Islet precursor cell (in vitro differentiated cells): Measurements from ENCODE around the gene PAGE2B.
"Not testable (repeated sequence)": the region's sequence is repeated elsewhere in the genome, so short reads cannot be mapped to it uniquely, and the experiment has no call there.

ENCODE experiments used
- DNase-seq: peaks from one replicate; pipeline ENCODE4 v3.0.0-alpha.2; 2018

The PAGE2B gene, protein sequence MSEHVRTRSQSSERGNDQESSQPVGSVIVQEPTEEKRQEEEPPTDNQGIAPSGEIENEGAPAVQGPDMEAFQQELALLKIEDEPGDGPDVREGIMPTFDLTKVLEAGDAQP

DNA sequence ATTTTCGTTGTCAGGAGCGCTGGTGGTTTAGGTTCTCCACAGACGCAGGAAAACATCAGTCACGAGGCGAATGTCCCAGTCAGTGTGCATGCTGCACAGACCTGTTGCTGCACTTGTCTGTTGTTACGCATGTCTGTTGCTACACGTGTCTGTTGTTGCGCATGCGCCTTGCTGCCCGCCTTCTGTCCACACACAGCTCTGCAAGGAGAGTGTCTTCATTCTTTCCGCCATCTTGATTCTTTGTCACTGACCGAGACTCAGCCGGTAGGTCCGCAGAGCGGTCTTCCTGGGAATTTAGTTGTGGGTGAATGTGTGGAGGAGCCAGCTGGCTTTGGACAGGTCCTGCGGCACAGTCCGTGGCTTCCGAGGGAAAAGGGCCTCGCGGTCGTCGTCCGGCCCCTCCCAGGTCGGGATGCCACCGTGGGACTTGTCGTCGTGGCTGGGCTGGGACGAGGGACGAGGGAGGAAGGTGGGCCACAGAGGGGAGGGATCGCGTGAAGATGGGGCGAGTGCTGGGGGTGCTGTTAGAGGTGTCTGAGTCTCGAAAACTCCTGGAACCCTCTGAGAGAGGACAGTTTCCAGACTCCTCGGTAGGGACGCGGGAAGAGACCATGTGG lies at the start of gene PAGE2B:
Gene PAGE2B (plus strand): TSS at position 180 of the 617 bp plus-strand sequence. CDS start 1,012 bp downstream, outside the sequence.
- DNase-seq, result no peak

- no peak for DNase-seq
These were observed 48.7 kb upstream of the PAGE2B start for GRCh38 chrX:55026143-55026542.

DNA sequence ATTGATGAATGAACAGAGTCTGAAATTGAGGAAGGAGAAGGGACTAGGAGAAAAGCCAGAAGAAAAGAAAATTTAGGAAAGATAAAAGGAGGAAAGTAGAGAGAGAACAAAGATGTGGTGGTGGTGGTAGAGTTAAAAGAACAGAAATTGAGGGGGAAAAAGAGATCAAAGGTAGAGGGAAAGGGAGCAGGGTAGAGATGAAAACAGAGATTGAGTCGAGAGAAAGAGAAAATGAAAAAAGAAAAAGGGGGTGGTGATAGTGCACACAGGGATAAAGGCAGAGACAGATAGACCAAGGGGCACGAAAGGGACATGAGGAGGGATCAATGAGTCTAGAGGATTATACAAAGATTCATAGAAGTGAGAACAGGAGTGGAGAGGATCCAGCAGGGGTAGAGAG lies 48.0 kb upstream of the PAGE2B start:
- DNase-seq, result no peak

DNA sequence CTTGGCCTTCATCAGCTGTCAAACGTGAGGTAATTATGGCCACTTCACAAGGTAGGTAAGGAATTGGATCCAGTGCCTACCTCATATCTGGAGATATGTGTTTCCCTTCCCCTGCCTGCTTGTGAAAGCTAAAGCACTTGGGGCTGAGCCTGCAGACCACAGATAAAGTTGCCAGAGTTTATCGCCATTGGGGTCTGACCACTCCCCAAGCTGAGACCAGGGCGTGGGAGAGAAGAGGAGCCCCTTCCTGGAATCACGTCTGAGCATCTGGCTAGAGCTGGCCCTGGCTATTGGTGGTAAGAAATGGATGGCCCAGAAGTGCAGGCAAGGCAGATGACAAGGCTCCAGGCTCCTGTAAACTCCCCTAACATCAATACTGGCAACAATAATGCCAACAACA lies 46.8 kb upstream of the PAGE2B start:
- DNase-seq, result no peak

GRCh38 chrX:55028611-55029010 lies 46.2 kb upstream of the PAGE2B start:
- DNase-seq, result no peak

- no peak for DNase-seq
These were observed 45.5 kb upstream of the PAGE2B start for GRCh38 chrX:55029291-55029690.

DNA sequence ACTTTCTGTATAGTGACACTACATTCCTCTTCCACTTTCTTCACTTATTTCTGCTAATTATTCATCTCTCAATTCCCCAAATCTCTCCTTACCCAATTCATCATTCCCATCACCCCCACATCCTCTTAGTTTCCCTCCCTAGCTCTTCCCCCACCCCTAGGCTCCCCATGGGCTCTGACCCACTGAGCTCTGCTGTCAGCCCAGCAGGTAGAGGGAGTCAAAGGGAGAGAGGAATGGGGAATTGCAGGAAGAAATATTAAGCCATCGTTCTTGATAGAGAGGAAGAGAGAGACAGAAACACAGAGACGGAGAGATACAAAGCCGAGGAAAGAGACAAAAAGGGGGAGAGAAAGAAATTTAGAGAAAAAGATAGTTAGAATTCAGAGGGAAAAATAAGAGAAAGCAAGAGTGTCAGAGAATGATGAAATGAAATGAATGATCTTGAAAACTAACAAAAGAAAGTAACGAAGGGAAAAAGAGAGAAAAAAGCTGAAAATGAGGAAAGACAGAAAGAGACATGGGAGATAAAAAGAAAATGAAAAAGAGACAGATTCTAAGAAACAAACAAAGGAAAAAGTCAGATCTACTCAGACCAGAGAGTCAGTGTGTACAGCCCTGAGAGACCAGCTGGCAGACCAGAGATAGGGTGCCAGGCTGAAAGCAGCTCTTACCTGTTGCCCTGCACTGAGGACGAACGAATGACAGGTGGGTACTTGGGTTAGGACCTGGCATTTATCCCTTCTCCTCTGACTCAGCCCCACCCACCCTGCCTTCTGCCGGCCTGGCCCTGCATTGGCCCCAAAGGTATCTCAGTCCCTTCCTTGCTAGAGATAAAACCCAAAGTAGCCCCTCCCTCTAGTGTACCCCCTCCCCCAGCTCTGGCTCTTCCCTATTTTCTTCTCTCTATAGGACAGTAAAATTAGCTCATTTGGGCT lies 44.3 kb upstream of the PAGE2B start, which contains the start of gene ALAS2:
Gene ALAS2 (minus strand): TSS at position 707 of the 935 bp plus-strand sequence. CDS start 4,977 bp downstream, outside the sequence.
- no peak for DNase-seq

- DNase-seq, result no peak
These were observed 41.4 kb upstream of the PAGE2B start for GRCh38 chrX:55033429-55033828.

DNA sequence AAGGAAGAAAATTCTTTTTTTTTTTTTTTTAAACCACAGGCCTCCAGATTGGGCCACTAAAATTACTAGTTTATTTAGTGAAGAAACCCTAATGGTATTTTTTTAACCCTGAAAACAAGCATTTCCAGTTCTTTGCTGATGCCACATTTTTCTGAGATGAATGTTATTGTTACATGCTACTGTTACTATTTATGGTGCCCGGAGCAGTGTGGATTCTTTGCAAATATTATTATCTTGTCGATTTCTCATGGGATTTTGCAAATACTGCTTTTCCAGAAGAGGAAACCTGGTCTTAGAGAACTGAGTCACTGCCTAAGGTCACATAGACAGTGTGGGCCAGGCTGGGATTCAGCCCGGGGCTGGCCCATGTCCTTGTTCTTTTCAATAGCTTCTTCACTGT lies 35.4 kb upstream of the PAGE2B start:
- DNase-seq, result no peak

DNA sequence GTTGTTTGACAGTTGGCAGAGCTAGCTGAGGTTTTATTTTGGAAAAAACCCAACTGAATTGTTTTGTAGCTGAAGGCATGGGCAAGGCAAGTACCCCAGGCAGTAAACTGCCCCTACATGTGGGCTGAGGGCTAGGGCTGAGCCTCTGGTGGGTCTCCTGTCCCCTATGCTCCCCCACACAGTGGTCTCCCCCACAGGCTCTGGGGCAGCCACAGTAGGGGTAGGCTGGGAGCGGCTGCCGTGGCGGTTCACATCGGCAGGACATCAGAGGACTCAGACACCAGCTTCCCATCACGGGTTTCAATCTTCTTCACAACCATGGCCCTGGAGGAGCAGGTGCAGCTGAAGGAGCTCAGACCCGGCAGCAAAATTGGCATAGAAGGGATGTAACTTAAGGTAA lies 33.3 kb upstream of the PAGE2B start:
- DNase-seq, result no peak

GRCh38 chrX:55050599-55050998 lies 24.2 kb upstream of the PAGE2B start:
- not testable (repeated sequence) for DNase-seq

DNA sequence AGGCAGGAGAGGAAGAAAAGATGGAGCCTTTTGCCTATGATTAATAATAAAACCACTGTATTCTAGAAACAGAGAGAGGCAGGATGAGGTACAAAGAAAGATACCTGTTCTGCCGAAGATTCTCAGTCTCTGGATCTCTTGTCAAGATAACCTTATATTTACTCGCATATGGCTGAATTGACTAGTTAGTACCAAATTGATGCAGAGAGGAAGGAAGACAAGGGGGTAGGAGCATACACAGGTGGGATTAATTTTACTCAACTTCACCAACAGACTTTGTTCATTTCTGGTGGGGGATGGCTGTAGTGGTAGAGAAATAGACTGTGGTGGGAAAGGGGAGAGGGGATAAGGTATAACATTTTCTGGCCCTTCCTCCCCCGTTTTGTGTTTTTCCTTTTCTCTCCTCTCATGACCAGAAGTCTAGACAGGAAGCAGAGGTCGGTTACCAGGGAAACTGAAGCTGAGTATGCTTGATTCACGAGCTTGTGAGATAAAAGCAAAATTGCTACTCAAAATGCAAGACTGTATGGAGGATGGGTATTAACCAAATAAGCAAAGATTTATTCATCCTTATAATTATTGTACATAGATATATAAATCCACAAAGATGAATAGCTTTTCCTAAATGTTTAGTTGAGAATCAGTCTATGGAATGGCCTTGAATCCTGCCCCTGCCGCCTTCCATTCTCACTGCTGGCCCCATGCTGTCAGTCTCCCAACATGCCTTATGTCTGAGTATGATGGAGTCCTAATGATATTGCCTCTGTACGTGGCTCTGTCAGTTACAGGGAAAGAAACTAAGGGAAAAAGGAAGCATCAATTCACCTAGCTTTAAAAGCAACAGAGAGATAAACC lies 17.8 kb upstream of the PAGE2B start:
- no peak for DNase-seq

DNA sequence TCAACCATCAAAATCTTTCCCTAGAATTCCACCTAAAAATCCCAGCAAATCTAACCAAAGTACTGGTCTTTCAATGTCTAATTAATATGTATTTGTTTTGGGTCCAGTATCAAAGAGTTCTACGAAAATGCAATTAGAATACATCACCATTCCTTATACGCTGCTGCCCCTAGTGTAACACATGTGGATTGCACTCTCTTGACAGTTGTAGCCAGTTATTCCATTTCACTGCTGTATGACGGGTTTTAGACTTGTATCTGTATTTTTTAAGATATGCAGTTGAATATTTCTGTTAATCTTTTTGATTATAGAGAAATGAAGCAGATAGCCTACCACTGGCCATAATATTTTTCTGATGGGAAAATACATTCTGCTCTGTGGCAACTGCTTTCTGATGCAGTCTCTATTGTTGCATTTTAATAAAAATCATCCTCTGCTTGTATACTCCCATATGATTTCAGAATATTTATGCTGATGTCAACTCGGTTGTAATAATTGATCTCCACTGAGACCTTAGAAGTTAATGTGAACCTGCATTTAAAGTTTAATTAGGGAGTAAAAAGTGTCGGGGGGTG lies 17.1 kb upstream of the PAGE2B start:
- DNase-seq, result no peak

DNA sequence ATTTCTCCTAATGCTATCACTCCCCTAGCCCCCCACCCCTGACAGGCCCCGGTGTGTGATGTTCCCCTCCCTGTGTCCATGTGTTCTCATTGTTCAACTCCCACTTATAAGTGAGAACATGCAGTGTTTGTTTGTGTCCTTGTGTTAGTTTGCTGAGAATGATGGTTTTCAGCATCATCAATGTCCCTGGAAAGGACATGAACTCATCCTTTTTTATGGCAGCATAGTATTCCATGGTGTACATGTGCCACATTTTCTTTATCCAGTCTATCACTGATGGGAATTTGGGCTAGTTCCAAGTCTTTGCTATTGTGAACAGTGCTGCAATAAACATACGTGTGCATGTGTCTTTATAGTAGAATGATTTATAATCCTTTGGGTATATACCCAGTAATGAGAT lies 7.7 kb upstream of the PAGE2B start:
- DNase-seq, result not testable (repeated sequence)

DNA sequence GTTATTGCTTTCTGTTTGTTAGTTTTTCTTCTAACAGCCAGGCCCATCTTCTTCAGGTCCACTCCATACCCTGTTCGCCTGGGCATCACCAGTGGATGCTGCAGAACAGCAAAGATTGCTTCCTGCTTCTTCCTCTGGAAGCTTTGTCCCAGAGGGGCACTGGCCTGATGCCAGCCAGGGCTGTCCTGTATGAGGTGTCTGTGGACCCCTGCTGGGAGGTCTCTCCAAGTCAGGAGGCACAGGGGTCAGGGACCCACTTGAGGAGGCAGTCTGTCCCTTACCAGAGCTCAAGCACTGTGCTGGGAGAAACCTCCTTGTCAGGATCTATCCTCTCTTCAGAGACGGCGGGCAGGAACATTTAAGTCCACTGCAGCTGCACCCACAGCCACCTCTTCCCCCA lies 2.5 kb upstream of the PAGE2B start:
- DNase-seq, result no peak

- no peak for DNase-seq
These were observed 14.1 kb downstream of the PAGE2B start, which contains the start of gene PAGE2 for GRCh38 chrX:55088795-55089489. Gene PAGE2 (plus strand): TSS chrX:55089018. CDS start chrX:55090021, 1,003 bp downstream.

GRCh38 chrX:55098691-55099090 lies 23.9 kb downstream of the PAGE2B start:
- DNase-seq, result no peak

GRCh38 chrX:55099162-55099561 lies 24.3 kb downstream of the PAGE2B start:
- DNase-seq, result no peak

DNA sequence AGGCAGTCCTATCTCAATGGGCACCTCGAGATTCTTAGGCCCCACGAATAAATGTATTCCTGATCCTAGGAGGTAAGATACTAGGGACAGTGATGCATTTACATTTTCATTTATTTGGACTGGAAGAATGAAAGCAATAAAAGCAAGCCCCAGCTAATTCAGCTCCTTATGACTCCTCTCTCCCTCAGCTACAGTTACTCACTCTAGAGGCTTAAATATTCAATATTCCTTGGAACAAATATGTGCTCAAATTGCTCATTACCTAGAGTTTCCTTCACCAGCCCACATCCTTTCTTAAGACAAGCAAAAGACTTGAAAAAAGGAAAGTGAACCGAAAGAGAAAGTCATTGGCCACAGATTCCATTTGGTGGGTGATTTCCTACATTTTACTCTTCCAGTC lies 27.9 kb downstream of the PAGE2B start:
- DNase-seq, result no peak

DNA sequence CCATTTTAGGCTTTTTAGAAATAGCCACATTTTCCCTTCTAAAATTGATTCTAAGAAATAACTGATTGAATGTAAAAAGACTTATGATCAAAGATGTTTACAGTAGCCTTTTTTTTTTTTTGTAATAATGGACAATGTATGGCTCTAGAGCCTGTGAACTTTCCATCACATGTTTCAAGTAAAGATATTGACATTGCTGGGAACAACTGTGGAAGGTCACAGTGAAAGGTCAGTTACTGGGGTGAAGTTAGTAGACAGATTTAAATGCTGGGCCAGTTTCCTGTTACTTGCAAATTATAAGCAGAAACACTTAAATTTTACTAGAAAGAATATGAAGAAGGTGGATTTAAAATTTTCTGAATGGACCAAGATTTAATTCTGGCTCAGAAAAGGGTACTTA lies 32.4 kb downstream of the PAGE2B start:
- no peak for DNase-seq

- DNase-seq, result no peak
These were observed 33.1 kb downstream of the PAGE2B start for GRCh38 chrX:55107911-55108310.

GRCh38 chrX:55109306-55109705 lies 34.5 kb downstream of the PAGE2B start:
- no peak for DNase-seq
